GM18508 (cell line): ENCODE measurements around the gene TRAF7.

ENCODE experiments used
- ATAC-seq: cut with Tn5 transposase; IDR thresholded peaks from one replicate; pipeline ENCODE4 v1.9.1; 2021; ENCODE audit warnings: moderate number of reproducible peaks; ENCODE audit not compliant: insufficient read depth, unreplicated experiment

Gene TRAF7

DNA sequence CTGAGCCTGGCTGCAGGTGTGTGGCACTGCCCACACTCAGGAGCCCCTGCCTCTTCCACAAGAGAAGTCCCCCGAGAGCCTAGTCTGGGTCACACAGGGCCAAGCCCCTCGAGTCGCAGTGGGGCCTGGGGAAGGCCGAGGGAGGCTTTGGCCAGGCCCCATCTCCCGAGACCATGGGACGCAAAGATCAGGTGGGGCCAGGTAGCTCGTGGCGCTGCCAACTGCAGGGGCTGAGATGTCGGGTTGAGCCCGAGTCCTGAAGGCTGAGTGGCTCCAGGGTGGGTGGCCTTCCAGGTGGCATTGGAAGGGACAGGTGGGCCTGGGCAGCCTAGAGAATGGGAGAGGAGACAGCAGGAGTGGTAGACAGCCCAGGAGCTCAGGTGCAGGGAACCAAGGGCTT, 6.3 kb downstream of the TRAF7 start:
- no peak for ATAC-seq

DNA sequence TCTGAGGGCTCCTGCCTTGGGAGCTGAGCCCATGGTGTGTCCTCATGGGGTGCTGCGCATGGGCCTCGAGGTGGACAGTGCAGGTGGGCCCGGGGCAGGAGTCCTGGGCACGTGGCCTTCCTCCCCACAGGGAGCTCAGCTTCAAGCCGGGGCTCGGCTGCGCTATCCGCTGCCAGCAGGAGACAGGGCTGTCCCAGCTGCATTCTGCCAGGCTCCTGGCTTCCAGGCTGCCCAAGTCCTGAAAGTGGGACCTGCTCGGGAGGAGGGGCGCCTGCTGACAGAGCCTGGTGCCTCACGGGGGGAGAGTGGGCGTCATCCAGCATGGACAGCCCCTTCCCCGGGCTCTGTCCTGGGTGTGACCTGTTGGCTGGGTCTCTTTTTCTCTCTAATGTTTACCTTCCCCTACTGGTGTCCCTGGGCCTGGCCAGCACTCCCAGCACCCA, 7.1 kb downstream of the TRAF7 start:
- no peak for ATAC-seq

DNA sequence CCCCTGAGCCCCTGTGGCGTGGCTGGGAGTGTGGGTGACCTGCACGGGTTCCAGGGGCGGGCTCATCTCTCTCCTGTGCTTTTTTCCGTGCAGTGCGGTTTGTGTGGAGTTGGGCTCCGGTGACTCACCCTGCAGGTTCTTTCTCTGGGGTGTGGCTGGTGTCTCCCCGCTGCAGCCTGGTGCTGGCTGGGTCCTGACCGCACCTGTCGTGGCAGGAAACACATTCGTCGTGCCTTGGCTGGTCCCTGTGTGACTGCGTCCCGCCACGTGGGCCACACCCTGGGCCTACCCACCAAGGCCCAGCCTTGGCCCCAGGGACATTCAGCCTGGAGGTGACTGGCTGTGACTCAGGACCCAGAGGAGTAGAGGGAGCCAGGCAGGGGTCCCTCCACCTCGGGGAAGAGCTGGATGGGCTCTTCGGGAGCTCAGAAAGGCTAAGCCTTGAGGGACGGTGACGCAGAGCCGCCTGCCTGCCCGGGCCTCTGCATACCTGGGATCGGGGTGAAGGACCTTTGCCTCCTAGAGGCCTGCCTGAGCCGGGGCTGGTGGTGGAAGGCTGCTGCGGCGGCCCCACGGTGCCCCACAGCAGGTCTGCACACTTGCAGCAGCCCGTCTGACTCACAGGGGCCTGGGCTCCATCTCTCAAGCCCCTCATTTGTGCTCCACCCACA, 7.8 kb downstream of the TRAF7 start:
- ATAC-seq, result no peak

DNA sequence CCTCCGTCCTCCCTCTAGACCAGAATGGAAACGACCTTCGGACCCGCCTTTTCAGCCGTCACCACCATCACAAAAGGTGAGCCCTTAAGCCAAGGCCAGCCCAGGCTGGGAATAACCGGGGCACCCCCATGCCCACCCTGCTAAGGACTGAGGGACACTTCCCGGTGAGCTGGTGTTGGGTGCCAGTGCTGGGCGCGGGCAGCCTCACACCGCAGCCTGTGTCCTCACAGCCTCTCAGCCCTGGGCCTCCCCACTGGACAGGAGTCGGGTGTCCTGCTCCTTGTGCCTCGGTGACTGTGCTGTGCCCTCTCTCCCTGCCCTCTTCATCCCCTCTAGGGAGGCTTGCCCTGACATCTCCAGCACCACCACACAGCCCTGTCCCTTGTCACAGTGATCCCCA, 10.3 kb downstream of the TRAF7 start:
- no peak for ATAC-seq

DNA sequence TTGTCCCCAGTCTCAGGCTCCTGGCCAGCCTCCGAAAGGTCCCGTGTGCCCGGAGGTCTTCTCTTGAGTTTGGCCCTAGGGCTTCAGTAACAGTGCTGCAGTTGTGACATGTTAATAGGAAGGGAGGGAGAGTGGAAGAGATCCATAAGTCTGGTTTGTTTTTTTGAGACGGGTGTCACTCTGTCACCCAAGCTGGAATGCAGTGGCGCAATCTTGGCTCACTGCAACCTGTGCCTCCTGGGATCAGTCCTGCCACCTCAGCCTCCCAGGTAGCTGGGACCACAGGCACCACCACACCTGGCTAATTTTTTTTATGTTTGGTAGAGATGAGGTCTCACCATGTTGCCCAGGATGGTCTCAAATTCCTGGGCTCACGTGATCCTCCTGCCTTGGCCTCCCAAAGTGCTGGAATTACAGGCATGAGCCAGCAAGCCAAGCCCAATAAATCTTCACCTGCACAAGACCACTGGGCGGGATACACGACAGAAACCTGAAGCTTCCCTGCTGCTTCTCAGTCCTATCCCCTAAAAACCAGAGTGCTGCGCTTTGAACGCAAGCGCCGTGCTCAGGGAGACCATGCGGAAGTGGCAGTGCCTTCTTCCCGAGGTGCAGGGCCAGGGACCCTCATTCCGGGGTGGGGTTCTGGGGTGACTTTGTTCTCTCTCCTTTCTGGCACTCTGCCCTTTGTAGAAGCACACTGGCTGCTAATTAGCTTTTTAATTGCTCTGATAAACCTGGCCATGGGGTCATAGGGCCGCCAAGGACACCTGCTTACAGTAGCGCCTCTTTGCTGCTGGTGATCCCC, 10.9 kb downstream of the TRAF7 start:
- ATAC-seq, result no peak

DNA sequence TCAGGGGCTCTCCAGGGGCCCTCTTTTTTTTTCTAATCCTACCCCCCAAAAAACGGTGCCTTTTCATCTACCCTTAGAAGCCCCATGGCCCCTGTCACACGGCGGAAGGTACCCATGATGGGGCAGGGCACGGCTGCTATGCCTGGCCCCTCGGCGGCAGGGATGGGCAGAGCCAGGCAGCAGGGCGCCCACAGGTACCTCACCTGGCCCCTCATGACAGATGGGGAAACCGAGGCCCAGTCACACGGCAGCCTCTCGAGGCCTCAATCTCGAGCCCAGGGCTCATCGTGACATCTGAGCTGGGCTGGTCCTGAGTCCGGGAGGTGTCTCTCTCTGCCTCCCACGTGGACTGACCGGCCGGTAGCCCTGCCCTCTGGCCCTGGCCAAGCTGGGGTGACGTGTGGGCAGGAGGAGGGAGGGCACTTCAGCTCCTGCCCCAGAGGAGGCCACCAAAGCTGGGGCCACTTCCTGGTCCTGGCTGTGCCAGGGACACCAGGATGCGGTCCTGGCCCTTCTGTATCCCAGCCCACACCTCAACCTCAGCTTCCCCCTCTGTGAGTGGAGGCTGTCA, 11.6 kb downstream of the TRAF7 start:
- ATAC-seq, result no peak

DNA sequence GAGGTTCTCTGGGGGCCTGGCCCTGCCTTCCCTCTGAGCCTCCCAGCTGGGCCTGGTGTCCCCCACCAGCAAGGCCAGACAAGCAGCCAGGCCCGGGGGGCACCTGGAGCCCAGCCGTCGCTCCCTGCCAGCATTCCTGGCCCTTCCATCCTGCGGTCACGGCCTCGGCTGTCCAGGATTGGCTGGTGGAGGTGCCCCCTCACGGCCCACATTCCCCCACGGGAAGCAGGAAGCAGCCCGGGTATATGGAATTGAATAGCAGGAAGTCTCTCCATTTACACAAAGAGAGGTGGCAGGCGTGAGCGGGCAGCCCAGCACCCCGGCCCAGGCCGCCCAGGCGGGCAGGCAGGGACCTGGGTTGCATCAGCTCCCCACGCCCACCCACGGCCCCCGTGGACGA, 14.5 kb downstream of the TRAF7 start:
- no peak for ATAC-seq

DNA sequence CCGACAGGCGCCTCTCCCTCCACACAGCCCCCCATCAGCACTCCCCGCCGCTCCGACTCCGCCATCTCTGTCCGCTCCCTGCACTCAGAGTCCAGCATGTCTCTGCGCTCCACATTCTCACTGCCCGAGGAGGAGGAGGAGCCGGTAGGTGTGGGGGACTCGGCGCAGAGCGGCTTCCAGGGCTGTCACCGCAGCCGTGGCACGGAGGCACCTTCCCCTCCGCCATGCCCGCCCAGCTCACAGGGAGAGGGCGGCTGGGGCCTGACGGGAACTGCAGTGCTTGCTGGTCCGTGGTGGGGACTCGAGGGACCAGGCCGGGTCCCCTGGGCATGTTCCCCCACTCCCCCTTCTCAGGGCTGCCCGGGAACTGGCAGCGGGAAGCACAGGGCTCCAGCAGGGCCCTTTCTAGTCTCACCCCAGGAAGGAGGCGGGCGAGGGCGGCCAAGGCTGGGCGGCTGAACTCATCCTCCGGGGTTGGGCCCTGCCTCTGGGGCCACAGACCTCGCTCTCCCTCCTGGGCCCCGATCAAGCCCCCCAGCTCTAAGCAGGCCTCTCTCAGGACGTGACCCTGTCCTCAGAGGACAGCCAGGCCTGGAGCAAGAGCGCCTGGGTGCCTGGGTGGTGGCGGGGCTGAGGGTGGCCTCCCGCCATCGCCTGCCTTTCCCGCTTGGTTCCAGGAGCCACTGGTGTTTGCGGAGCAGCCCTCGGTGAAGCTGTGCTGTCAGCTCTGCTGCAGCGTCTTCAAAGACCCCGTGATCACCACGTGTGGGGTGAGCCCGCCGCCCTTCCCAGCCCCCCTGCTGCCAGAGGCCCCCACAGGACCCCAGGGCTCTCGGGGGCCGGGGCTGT, 15.2 kb downstream of the TRAF7 start:
- ATAC-seq, result no peak

DNA sequence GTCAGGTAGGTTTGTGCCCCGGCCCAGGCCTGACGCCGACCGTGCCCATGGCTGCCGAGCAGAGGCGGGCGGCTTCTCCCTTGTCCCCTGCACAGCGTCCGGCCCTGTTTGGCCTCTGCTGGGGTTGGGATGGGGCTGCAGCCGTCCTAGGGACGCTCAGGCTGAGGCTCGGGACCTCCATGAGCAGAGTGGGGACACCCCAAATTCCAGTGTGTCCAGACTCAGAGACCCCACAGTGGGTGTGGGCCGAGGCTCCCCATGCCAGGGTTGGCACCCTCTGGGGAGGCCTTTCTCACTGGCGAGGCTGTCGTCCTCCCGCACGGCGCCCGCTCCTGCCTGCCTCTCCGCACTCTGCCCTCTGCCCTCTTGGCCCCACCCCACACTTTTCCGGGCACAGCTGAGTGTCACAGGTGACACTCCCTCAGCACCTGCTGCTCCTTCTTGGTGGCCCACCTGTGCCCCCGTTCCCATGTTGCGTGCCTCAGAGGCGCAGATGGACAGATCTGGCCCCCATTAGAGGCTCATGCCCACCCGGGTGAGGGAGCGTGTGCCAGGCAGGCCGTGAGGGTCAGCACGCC, 16.1 kb downstream of the TRAF7 start:
- no peak for ATAC-seq

DNA sequence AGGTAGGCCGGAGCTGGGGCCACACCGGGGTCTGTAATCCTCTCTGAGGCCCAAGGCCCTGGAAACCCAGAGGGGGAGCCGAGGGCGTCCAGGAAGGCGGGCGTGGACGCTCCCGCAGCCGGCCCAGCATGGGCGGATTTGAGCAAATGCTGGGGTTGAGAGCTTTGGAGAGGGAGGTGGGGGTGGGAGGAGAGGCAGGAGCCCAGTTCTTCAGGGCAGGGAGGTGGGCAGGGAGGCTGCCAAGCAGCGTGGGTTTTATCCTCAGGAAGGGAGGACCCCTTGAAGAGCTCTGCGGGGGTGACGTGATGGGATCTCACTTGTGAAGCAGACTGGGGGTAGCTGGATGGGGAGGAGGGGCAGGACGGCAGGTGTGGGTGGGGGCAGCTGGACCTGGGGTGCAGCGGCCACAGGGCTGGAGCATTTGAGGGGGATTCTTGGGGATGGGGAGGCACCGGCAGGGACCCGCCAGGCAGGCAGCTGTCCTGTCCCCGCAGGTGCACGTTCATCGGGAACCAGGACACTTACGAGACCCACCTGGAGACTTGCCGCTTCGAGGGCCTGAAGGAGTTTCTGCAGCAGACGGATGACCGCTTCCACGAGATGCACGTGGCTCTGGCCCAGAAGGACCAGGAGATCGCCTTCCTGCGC, 17.2 kb downstream of the TRAF7 start:
- ATAC-seq, result no peak

DNA sequence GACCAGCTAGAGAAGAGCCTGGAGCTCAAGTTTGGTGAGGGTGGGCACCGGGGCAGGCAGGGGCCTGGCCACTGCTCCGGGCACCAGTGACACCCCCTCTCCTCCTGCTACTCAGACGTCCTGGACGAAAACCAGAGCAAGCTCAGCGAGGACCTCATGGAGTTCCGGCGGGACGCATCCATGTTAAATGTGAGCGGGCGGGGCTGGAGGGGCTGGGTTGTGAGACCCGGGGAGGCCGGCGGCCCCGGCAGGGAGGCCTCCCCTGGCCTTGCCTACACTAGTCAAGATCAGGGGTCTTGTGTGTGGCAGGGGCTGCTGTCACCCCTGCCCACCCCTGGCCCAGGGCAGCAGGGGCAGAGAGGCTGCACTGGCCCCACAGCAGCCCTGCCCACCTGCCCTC, 17.8 kb downstream of the TRAF7 start:
- ATAC-seq, result no peak

DNA sequence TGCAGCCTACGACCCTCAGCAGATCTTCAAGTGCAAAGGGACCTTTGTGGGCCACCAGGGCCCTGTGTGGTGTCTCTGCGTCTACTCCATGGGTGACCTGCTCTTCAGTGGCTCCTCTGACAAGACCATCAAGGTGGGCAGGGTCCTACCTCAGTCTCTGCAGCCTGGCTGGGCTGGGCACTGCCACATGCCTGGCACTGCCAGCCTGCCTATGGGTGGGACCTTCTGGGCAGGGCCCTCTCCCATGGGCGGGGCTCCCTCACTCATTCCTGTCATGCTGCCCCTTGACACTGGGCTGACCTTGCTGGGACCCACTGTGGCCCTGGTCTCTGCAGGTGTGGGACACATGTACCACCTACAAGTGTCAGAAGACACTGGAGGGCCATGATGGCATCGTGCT, 18.3 kb downstream of the TRAF7 start:
- ATAC-seq, result no peak

DNA sequence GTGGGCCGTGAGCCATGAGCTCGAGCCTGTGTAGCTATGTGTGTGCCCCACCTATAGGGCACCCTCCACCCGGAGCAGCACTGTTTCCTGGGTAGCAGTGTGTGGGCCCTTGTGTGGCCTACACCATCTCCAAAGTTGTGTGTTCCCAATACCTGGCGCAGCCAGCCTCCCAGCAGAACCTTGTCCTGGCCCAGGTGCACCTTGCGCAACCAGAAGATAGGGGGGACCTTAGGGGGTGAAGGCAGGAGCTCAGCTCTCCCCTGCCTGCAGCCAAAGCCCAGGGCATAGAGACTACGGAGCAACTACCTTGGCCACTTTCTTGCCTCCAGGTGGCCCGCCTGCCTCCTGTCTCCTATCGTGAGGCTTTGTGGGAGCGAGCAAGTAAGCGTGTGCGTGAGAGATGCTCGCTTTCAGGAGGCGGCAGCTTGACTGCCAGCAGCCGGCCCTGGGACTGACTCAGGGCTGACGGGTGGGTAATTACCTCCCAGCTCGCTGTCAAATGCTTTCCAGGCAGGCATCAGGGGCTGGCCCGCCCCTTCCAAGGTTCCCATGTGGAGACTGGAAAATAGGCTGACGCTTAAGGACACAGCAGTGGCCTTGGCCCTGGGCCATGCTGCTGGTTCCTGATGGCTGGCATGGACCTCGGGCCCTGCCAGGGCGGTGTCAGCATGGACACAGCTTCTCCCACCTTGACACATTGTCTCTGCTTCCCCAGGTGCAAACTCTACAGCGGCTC, 19.0 kb downstream of the TRAF7 start:
- ATAC-seq, result no peak

DNA sequence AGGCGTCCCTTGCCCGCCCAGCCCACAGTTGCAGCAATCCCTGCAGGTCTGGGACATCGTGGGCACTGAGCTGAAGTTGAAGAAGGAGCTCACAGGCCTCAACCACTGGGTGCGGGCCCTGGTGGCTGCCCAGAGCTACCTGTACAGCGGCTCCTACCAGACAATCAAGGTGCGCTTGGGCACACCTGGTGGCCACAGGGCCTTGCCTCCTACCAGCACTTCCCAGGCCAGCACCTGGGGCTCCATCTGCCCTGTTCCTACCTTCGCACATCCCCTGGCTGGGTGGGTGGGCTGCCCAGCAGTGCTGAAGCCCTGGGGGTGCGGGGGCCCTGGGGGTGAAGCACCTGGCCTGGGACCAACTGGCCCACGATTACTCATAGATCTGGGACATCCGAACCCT, 19.9 kb downstream of the TRAF7 start:
- ATAC-seq, result no peak

DNA sequence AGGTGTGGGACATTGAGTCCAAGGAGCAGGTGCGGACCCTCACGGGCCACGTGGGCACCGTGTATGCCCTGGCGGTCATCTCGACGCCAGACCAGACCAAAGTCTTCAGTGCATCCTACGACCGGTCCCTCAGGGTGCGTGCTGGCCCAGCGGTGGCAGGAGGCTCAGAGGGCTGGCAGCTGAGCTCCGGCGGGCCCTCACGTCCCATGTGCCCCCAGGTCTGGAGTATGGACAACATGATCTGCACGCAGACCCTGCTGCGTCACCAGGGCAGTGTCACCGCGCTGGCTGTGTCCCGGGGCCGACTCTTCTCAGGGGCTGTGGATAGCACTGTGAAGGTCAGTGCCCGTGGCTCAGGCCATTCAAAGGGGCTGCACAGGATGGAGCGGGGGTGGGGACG, 20.5 kb downstream of the TRAF7 start:
- ATAC-seq, result no peak

DNA sequence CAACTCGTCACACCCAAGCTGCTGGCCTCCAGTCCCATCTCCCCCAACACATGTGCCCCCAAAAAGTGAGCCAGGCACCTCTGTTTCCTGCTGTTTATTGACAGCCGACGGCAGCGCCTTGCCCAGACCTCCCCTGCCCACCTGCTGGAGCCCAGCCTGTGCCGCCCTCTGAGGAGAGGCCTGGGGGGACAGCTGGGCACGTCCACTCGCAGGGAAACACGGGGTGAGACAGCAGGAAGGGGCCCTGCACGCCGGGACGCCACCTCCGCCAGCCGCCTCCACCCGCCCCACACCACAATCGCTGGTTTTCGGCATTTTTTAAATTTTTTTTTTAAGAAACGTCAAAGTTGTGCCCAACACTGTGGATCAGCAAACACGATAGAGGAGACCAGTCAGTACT, 21.5 kb downstream of the TRAF7 start:
- no peak for ATAC-seq

DNA sequence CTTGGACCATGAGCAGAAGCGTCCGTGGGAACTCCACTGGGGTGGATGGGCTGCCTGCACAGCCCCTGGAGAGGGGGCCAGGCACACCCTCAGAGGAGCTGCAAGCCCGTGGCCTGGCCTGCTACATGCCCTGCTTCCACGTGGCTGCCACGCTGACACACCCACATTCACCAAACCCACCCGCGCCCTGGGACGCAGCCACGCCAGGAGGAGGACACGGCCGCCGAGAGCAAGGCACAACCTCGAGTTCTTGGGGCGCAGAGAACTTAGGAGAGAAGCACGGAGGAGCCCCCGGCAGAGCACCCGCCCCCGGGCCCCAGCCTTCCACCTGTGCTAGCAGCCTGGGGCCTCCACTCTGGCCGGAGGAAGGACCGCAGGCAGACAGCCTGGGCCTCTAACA, 22.0 kb downstream of the TRAF7 start:
- no peak for ATAC-seq

DNA sequence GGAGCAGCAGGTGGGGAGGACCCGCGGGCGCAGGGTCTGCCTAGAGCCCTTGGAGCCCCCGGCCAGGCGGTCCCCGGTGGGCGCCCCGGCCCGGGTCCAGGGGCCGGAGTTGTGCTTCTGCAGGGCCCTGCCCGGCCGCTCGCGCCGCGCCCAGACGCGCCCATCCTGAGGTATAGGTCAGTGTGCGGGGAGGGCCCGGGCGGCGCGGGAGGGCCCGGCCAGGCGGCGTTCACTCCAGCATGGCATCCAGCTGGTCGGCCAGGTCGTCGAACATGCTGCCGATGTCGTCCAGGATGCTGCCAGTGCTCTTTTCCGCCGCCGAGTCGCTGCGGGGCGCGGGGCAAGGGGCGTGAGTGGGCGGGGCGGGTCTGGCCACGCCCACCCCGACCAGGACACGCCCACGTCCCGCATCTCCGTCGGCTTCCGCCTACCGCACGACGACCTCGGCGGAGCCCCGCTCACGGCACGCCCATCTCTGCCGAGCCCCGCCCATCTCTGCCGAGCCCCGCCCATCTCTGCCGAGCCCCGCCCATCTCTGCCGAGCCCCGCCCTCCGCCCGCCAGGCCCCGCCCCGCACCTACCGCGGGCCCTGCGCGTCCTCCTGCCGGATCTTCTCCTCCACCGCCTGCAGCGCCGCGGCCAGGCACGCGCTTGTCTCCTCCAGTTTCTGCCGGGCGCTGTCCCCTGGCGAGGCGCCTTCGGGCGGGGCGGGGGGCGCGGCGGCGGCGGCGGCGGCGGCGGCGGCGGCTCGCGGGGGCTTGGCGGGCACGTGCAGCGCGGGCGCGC, 22.9 kb downstream of the TRAF7 start:
- ATAC-seq, result no peak

DNA sequence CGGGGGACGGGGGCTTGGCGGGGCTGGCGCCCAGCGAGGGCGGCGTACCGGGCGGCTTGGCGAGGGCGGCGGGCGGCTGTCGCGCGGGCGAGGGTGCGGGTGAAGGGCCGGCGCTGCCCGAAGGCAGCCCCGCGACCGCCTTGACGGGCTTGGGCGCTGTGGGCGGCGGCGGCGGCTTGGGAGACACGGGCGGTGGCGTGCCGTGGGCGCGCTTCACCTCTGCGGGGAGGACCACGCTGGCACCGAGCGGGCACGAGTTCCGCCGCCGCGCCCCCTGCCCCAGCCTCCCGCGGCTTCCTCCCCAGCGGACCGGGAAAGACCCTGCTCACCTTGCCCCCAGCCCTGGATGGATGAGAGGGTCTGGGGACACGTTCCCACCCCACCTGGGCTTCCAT, 23.5 kb downstream of the TRAF7 start:
- no peak for ATAC-seq
